ENCODE results near the gene ZNF264. TPM values are rescaled to one million over a fixed set of nuclear protein-coding genes. Genes with fewer than 3 reads are reported as not detected.

Gene ZNF264
- total RNA-seq = 10 to 100 TPM; 29.2 to 66.2 (median 47.4) TPM

- H3K36me3 ChIP-seq = no peaks in the 10 kb centered on the region
- H3K4me3 ChIP-seq = peak within 1 kb of the TSS; percentile 87 to 100 (median 98)
- H3K9me3 ChIP-seq = peaks cover 0 to 5% of the 10 kb centered on the region in 2 donors
- no peaks in the 10 kb centered on the region for H3K27me3 ChIP-seq
- H3K4me1 ChIP-seq = no peaks in the 10 kb centered on the region
- TF ChIP-seq POLR2A (IDR thresholded peaks at IDR 0.05) (no peak), POLR2AphosphoS5 (IDR thresholded peaks at IDR 0.05) (peak in 2 of 3 donors; percentile 43 to 71)
- DNase-seq (ENCODE audit: low spot score in 2 of 2) = peak; percentile 84 to 91
- intact Hi-C loops (cut with DNase I; ENCODE audit: low total_unique reads) = no loop called here
- peak within 1 kb of the TSS; percentile 92 to 94 for H3K27ac ChIP-seq
Measured at GRCh38 chr19:57191141-57192076, at the start of gene ZNF264. Gene ZNF264 (plus strand): TSS chr19:57191500. CDS start chr19:57191914, 414 bp downstream.

GRCh38 chr19:57141699-57142098 lies 49.6 kb upstream of the ZNF264 start:
- no peak for DNase-seq (ENCODE audit: low spot score in 2 of 2)
- no peak overlapping the region for H3K27ac ChIP-seq
- no peaks in the 10 kb centered on the region for H3K27me3 ChIP-seq
- H3K36me3 ChIP-seq = no peaks in the 10 kb centered on the region
- peaks cover 3 to 9% of the 10 kb centered on the region in 2 donors for H3K9me3 ChIP-seq
- no peaks in the 10 kb centered on the region for H3K4me1 ChIP-seq
- no peak for TF ChIP-seq POLR2A (IDR thresholded peaks at IDR 0.05)
- no peak for TF ChIP-seq CTCF (IDR thresholded peaks at IDR 0.05)
- no peak for TF ChIP-seq POLR2AphosphoS5 (IDR thresholded peaks at IDR 0.05)
- no peak overlapping the region for H3K4me3 ChIP-seq
- intact Hi-C loops (cut with DNase I; ENCODE audit: low total_unique reads) = no loop called here

GRCh38 chr19:57152921-57153320 lies 38.4 kb upstream of the ZNF264 start:
- intact Hi-C loops (cut with DNase I; ENCODE audit: low total_unique reads) = no loop called here
- peaks cover 0 to 1% of the 10 kb centered on the region in 2 donors for H3K9me3 ChIP-seq
- DNase-seq (ENCODE audit: low spot score in 2 of 2) = no peak
- no peaks in the 10 kb centered on the region for H3K36me3 ChIP-seq
- no peaks in the 10 kb centered on the region for H3K4me1 ChIP-seq
- no peak overlapping the region for H3K27ac ChIP-seq
- TF ChIP-seq POLR2A (IDR thresholded peaks at IDR 0.05) (no peak), POLR2AphosphoS5 (IDR thresholded peaks at IDR 0.05) (no peak)
- H3K27me3 ChIP-seq = no peaks in the 10 kb centered on the region
- H3K4me3 ChIP-seq = no peak overlapping the region

GRCh38 chr19:57161985-57162539 lies 29.2 kb upstream of the ZNF264 start:
- Histone ChIP-seq H3K4me3 (no peak overlapping the region), H3K27me3 (no peaks in the 10 kb centered on the region), H3K27ac (no peak overlapping the region), H3K36me3 (no peaks in the 10 kb centered on the region), H3K4me1 (no peaks in the 10 kb centered on the region), H3K9me3 (peaks cover 0 to 3% of the 10 kb centered on the region in 2 donors)
- DNase-seq (ENCODE audit: low spot score in 2 of 2) = no peak
- TF ChIP-seq POLR2AphosphoS5 (IDR thresholded peaks at IDR 0.05) (no peak), CTCF (IDR thresholded peaks at IDR 0.05) (no peak), POLR2A (IDR thresholded peaks at IDR 0.05) (no peak)
- intact Hi-C loops (cut with DNase I; ENCODE audit: low total_unique reads) = no loop called here

- Histone ChIP-seq H3K4me3 (no peak overlapping the region), H3K27ac (no peak overlapping the region), H3K9me3 (no peaks in the 10 kb centered on the region), H3K4me1 (no peaks in the 10 kb centered on the region), H3K36me3 (no peaks in the 10 kb centered on the region), H3K27me3 (no peaks in the 10 kb centered on the region)
- TF ChIP-seq POLR2AphosphoS5 (IDR thresholded peaks at IDR 0.05) = no peak
- no peak for TF ChIP-seq POLR2A (IDR thresholded peaks at IDR 0.05)
- no peak for TF ChIP-seq CTCF (IDR thresholded peaks at IDR 0.05)
- DNase-seq (ENCODE audit: low spot score in 2 of 2) = no peak
- intact Hi-C loops (cut with DNase I; ENCODE audit: low total_unique reads) = no loop called here
Measured at GRCh38 chr19:57165846-57166245, 25.5 kb upstream of the ZNF264 start.

GRCh38 chr19:57167385-57167784 lies 23.9 kb upstream of the ZNF264 start, which contains the start of gene DUXA:
Gene DUXA (minus strand): TSS chr19:57167485. CDS start chr19:57167443, 42 bp downstream.
- no peaks in the 10 kb centered on the region for H3K36me3 ChIP-seq
- no peak within 1 kb of the TSS for H3K27ac ChIP-seq
- H3K4me3 ChIP-seq = no peak within 1 kb of the TSS
- no peaks in the 10 kb centered on the region for H3K9me3 ChIP-seq
- no peaks in the 10 kb centered on the region for H3K4me1 ChIP-seq
- no peak for DNase-seq (ENCODE audit: low spot score in 2 of 2)
- intact Hi-C loops (cut with DNase I; ENCODE audit: low total_unique reads) = no loop called here
- TF ChIP-seq POLR2AphosphoS5 (IDR thresholded peaks at IDR 0.05) = no peak
- TF ChIP-seq CTCF (IDR thresholded peaks at IDR 0.05) = no peak
- no peak for TF ChIP-seq POLR2A (IDR thresholded peaks at IDR 0.05)
- no peaks in the 10 kb centered on the region for H3K27me3 ChIP-seq
